ENCODE results near the gene IQSEC2. TPM values are rescaled to one million over a fixed set of nuclear protein-coding genes. Genes with fewer than 3 reads are reported as not detected.

IQSEC2 gene
- total and polyA plus RNA-seq, 9 of the 15 experiments (the other 6 are each of a cell fraction or from before 2014, with no cell fraction given) = 2.7 to 41.8 (median 20.1) TPM

- peak; percentile 57 for TF ChIP-seq MAFG (tag; conservative IDR thresholded peaks at IDR 0.05)
- TF ChIP-seq ZBTB43 (CRISPR knock-in tag; IDR thresholded peaks at IDR 0.05) = no peak
- peak; percentile 34 for TF ChIP-seq TBP (optimal IDR thresholded peaks at IDR 0.05; ENCODE audit: low read depth, low read length)
- TF ChIP-seq BHLHE40 (IDR thresholded peaks at IDR 0.05; ENCODE audit: low read length) = peak; percentile 76
- TF ChIP-seq USF2 (CRISPR knock-in tag; IDR thresholded peaks at IDR 0.05) = peak; percentile 24; the same call in 1 of the 2 replicates
- TF ChIP-seq ATF6 (CRISPR knock-in tag; IDR thresholded peaks at IDR 0.05) = no peak
- no peak for TF ChIP-seq ZBTB5 (IDR thresholded peaks at IDR 0.05)
- 0 out of 2 replicates have a peak, but pooled peaks have one; percentile 23 for TF ChIP-seq TCF3 (CRISPR knock-in tag; IDR thresholded peaks at IDR 0.05)
- no peak for TF ChIP-seq THRA (IDR thresholded peaks at IDR 0.05)
- 0 out of 2 replicates have a peak, but pooled peaks have one; percentile 28 for TF ChIP-seq MYNN (IDR thresholded peaks at IDR 0.05)
- no peak for TF ChIP-seq MYNN (CRISPR knock-in tag; IDR thresholded peaks at IDR 0.05)
- TF ChIP-seq ATF7 (IDR thresholded peaks at IDR 0.05) = peak; percentile 41; the same call in 1 of the 2 replicates
- peak; percentile 51; the same call in 1 of the 2 replicates for TF ChIP-seq EP300 (IDR thresholded peaks at IDR 0.05; ENCODE audit: low read length)
- TF ChIP-seq ZBTB7A (IDR thresholded peaks at IDR 0.05; ENCODE audit: borderline replicate concordance, control insufficient read depth, low read depth, low read length) = 0 out of 2 replicates have a peak, but pooled peaks have one; percentile 15
- TF ChIP-seq HNRNPL (IDR thresholded peaks at IDR 0.05; ENCODE audit: low read depth, low read length) = no peak
- TF ChIP-seq ATF3 (IDR thresholded peaks at IDR 0.05) = peak; percentile 81; the same call in 1 of the 2 replicates
- TF ChIP-seq ATF3 (CRISPR knock-in tag; conservative IDR thresholded peaks at IDR 0.05) = no peak
- peak; percentile 32; the same call in 1 of the 2 replicates for TF ChIP-seq USF1 (CRISPR knock-in tag; IDR thresholded peaks at IDR 0.05)
- peak; percentile 63 for TF ChIP-seq MAFK (IDR thresholded peaks at IDR 0.05; ENCODE audit: low read length)
- peak; percentile 14; the same call in 1 of the 2 replicates for TF ChIP-seq CBFA2T3 (IDR thresholded peaks at IDR 0.05)
Measured at GRCh38 chrX:53263597-53264094, 17.7 kb downstream of the IQSEC2 start (continued).

Data from K562 (cell line).